ENCODE data around the gene LAMTOR5.

The LAMTOR5 gene

DNA sequence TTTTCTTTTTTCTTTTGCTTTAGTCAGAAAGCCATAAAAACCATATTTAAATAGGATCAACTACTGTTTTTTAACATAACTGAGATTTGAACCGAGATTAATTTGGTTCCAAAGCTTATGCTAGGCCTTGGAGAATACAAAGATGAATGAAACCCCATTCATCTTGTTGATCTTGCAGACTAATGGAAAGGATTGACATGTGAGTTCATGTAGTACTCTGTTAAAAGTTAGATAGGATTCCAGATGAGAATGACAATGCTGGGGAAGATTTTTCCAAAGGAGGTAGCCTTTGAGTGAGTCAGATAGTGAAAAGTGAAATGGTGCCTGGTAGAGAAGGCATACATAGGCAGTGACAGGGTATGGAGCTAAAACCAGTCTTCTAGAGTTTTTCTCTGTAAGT lies 45.6 kb downstream of the LAMTOR5 start:
- no peak for DNase-seq (ENCODE audit: low read depth, low spot score)
- no peak overlapping the region for H3K27ac ChIP-seq
- H3K9me3 ChIP-seq (ENCODE audit: low read depth, low read length) = no peaks in the 10 kb centered on the region
- H3K4me3 ChIP-seq = no peak overlapping the region
- H3K9ac ChIP-seq (ENCODE audit: insufficient read length) = no peak overlapping the region
- TF ChIP-seq EZH2 (IDR thresholded peaks at IDR 0.05) = no peak
- TF ChIP-seq FOXP2 (optimal IDR thresholded peaks at IDR 0.05; ENCODE audit: control extremely low read depth, extremely low read length, insufficient read depth) = no peak
- TF ChIP-seq POLR2AphosphoS5 (IDR thresholded peaks at IDR 0.05; ENCODE audit: borderline replicate concordance, low read depth, low read length) = no peak
- peaks cover 29% of the 10 kb centered on the region for H3K36me3 ChIP-seq (ENCODE audit: insufficient read depth, low read length)

DNA sequence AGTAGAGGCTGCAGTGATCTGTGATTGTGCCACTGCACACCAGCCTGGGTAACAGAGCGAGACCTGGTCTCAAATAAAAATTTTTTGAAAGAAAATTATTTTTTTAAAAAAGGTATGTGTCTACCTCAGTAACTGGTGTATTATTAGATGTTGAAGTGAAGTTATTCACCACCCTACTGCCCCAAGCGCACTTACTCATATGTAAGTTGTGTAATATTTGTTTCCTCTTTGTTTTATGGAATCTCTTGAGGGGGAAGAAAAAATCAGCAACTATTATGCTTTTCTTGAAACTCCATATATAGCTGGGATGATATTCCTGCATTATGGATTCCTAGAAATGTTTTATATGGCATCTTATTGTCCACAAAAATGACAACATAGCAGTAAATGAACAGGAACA lies 47.1 kb downstream of the LAMTOR5 start:
- no peak overlapping the region for H3K4me3 ChIP-seq
- no peak overlapping the region for H3K9ac ChIP-seq (ENCODE audit: insufficient read length)
- H3K9me3 ChIP-seq (ENCODE audit: low read depth, low read length) = no peaks in the 10 kb centered on the region
- TF ChIP-seq FOXP2 (optimal IDR thresholded peaks at IDR 0.05; ENCODE audit: control extremely low read depth, extremely low read length, insufficient read depth) = no peak
- TF ChIP-seq EZH2 (IDR thresholded peaks at IDR 0.05) = no peak
- no peak for TF ChIP-seq POLR2AphosphoS5 (IDR thresholded peaks at IDR 0.05; ENCODE audit: borderline replicate concordance, low read depth, low read length)
- no peak for DNase-seq (ENCODE audit: low read depth, low spot score)
- no peak overlapping the region for H3K27ac ChIP-seq
- H3K36me3 ChIP-seq (ENCODE audit: insufficient read depth, low read length) = peaks cover 33% of the 10 kb centered on the region

DNA sequence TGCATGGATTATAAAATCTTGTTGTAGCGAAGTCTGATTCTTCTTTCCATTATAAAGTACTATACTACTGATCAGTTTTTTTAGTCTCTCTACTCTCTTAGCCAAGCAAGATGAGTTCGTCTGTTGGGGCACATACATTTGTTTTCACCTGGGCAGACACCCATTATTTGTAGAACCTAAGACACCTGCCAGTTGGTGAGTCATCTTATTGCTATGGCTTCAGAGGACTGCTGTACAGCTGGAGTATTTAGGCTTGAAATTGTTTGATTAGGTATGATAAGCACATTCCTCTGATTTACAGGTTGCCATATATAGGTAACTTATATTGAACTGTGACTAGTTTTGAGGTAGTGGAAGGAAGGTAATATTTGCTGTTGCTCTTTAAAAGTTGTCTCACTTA lies 51.1 kb downstream of the LAMTOR5 start:
- Histone ChIP-seq H3K36me3 (ENCODE audit: insufficient read depth, low read length) (peaks cover 19% of the 10 kb centered on the region), H3K4me3 (no peak overlapping the region), H3K27ac (no peak overlapping the region), H3K9me3 (ENCODE audit: low read depth, low read length) (no peaks in the 10 kb centered on the region), H3K9ac (ENCODE audit: insufficient read length) (no peak overlapping the region)
- TF ChIP-seq EZH2 (IDR thresholded peaks at IDR 0.05) (no peak), POLR2AphosphoS5 (IDR thresholded peaks at IDR 0.05; ENCODE audit: borderline replicate concordance, low read depth, low read length) (no peak), FOXP2 (optimal IDR thresholded peaks at IDR 0.05; ENCODE audit: control extremely low read depth, extremely low read length, insufficient read depth) (no peak)
- DNase-seq (ENCODE audit: low read depth, low spot score) = no peak

DNA sequence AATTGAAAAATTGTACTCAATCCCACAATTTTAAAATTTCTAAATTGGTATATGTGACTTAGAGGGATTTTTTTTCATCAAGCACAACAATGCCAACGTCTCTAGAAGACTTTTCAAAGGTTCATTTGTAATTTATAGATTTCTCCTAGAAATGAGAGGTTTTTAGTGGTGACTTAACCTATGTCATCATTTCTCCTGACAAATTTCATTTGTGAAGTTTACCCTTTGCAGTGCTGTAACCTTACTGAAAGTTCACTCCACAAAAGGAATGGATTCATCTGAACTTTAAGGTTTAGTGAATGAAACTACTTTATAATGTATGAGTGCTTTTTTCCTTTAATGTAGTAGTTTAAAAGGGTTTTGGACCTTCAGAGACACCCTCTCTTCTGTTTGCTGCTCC lies 52.2 kb downstream of the LAMTOR5 start:
- H3K4me3 ChIP-seq = no peak overlapping the region
- H3K9ac ChIP-seq (ENCODE audit: insufficient read length) = no peak overlapping the region
- peak overlapping the region; percentile 11 for H3K27ac ChIP-seq
- TF ChIP-seq FOXP2 (optimal IDR thresholded peaks at IDR 0.05; ENCODE audit: control extremely low read depth, extremely low read length, insufficient read depth) (no peak), POLR2AphosphoS5 (IDR thresholded peaks at IDR 0.05; ENCODE audit: borderline replicate concordance, low read depth, low read length) (no peak), EZH2 (IDR thresholded peaks at IDR 0.05) (no peak)
- no peak for DNase-seq (ENCODE audit: low read depth, low spot score)
- H3K9me3 ChIP-seq (ENCODE audit: low read depth, low read length) = no peaks in the 10 kb centered on the region
- peaks cover 14% of the 10 kb centered on the region for H3K36me3 ChIP-seq (ENCODE audit: insufficient read depth, low read length)

All from SK-N-MC (cell line).